Endothelial cell of umbilical vein (primary cell): ENCODE data around the gene PCF11.

Source experiments
- POLR2A ChIP-seq: IDR thresholded peaks from 2 replicates; pipeline ENCODE4 v1.6.1; 2012; ENCODE audit warnings: low read depth, mild to moderate bottlenecking, control low read depth, low read length
- TF ChIP-seq, protein P1 (sequence below), 2 donors: IDR thresholded peaks; 1 replicate in 1 of 2; 2 replicates in 1 of 2; pipeline ENCODE4 v1.5.1; 2011; ENCODE audit warnings: low read length in 2 of 2, mild to moderate bottlenecking in 2 of 2, moderate library complexity in 2 of 2, control low read depth in 1 of 2, inconsistent platforms in 1 of 2, low read depth in 1 of 2; ENCODE audit not compliant: insufficient read depth in 1 of 2; ENCODE audit errors: extremely low read depth in 1 of 2

DNA sequence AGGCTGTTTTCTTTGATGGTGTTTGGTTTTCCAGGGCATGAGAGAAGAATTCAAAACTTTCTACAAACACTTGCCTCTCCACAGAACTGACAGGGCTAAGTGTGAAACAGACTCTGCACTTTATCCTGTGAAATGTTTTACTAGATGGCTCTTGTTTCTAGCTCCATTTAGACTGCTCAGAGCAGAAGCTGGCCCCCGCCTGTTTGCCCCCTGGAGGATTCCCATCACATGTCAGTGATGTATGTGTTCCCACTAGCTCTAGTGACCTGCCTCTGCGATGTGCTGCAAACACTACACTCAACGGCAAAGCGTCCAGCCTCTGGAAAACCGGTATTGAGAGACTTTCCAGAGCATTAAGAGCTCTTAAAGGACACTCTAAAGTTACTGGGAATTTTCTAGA is 41.4 kb upstream of the PCF11 start:
- TF ChIP-seq, protein P1, sequence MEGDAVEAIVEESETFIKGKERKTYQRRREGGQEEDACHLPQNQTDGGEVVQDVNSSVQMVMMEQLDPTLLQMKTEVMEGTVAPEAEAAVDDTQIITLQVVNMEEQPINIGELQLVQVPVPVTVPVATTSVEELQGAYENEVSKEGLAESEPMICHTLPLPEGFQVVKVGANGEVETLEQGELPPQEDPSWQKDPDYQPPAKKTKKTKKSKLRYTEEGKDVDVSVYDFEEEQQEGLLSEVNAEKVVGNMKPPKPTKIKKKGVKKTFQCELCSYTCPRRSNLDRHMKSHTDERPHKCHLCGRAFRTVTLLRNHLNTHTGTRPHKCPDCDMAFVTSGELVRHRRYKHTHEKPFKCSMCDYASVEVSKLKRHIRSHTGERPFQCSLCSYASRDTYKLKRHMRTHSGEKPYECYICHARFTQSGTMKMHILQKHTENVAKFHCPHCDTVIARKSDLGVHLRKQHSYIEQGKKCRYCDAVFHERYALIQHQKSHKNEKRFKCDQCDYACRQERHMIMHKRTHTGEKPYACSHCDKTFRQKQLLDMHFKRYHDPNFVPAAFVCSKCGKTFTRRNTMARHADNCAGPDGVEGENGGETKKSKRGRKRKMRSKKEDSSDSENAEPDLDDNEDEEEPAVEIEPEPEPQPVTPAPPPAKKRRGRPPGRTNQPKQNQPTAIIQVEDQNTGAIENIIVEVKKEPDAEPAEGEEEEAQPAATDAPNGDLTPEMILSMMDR (IDR thresholded peaks at IDR 0.05; ENCODE audit: extremely low read depth in 1 of 2, insufficient read depth in 1 of 2, low read depth in 1 of 2, low read length in 2 of 2), result no peak
- no peak for TF ChIP-seq POLR2A
